Activated CD4-positive, CD25-positive, alpha-beta regulatory T cell (primary cell): ENCODE results near the gene EMC10.
"Not testable (repeated sequence)": the region's sequence is repeated elsewhere in the genome, so short reads cannot be mapped to it uniquely, and the experiment has no call there.

Experiments used
- DNase-seq, 4 experiments: peaks; one replicate each; lab custom pipeline; 2025; lab: John Stamatoyannopoulos, UW

EMC10 gene

DNA sequence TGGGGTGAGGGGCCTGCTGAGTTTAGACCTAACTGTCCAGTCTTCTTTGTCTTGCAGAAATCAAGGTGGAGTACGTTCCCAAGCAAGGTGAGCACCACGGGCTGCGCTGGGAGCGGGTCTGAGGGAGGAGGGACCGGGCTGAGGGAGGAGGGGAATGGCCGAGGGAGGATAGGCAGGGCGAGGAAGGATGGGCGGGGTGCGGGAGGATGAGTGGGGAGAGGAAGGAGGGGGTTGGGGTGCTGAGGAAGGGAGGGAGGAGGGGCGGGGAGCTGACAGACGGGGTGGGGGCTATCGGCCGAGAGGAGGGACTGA lies 25.1 kb upstream of the EMC10 start:
- no peak for DNase-seq

DNA sequence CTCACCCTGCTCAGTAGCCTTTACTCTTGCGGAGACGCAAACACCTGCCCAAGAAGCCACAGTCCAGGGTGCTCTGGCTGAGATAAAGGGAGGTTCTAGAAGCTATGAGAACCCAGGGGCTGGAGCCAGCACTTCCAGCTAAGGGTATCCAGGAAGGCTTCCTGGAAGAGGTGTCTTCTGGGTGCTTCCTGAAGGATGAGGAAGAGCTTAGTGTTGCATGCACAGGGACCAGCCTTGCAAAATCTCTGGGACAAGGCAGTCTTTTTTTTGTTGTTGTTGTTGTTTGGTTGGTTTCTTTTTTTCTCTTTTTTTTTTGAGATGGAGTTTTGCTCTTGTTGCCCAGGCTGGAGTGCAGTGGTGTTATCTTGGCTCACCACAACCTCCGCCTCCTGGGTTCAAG lies 23.1 kb upstream of the EMC10 start:
- DNase-seq, result no peak

DNA sequence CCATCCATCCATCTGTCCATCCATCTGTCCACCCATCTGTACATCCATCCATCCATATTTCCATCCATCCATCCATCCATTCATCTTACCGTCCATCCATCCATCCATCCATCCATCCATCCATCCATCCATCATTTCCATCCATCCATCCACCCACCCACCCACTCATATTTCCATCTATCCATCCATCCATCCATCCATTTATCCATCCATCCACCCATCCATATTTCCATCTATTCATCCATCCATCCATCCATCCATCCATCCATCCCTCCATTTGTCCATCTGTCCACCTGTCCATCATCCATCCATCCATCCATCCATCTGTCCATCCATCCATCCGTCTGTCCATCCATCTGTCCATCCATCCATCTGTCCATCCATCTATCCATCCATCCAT lies 20.3 kb upstream of the EMC10 start:
- DNase-seq, result no peak

GRCh38 chr19:50457300-50457699 lies 19.0 kb upstream of the EMC10 start:
- no peak for DNase-seq

DNA sequence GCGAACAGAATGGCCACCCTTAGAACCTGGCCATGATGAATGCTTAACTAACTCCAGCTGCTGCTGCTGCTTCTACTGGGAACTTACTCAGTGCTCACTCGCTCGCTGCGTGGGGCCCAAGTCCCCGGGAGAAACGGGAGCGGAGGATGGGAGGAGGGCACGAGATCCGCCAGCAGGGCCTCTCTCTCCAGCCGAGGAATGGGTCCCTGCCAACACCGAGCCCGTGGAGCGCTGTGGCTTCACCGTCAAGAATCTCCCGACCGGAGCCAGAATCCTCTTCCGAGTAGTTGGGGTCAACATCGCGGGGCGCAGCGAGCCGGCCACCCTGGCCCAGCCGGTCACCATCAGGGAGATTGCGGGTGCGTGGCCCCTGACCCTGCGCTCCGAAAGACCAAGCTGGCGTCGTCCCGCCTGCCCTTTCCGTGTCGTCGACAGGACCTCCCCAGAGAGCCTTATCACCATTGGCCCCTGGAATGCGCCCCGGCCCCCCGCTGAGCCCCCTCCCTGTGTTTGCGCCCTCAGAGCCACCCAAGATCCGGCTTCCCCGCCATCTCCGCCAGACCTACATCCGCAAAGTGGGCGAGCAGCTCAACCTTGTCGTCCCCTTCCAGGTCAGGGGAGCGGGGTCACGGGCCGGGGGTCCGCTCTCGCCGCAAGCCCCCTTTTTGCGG lies 17.8 kb upstream of the EMC10 start:
- no peak for DNase-seq

DNA sequence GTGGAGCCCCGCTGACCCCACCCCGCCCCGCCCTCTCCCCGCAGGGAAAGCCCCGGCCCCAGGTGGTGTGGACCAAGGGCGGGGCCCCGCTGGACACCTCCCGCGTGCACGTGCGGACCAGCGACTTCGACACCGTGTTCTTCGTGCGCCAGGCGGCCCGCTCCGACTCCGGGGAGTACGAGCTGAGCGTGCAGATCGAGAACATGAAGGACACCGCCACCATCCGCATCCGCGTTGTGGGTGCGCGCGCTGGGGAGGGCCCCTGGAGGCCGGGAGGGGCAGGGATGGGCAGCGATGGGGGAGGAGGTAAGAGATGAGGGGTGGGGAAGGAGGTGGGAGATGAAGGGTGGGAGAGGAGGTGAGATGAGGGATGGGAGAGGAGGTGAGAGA lies 17.2 kb upstream of the EMC10 start:
- no peak for DNase-seq

GRCh38 chr19:50459638-50460037 lies 16.7 kb upstream of the EMC10 start:
- no peak for DNase-seq

DNA sequence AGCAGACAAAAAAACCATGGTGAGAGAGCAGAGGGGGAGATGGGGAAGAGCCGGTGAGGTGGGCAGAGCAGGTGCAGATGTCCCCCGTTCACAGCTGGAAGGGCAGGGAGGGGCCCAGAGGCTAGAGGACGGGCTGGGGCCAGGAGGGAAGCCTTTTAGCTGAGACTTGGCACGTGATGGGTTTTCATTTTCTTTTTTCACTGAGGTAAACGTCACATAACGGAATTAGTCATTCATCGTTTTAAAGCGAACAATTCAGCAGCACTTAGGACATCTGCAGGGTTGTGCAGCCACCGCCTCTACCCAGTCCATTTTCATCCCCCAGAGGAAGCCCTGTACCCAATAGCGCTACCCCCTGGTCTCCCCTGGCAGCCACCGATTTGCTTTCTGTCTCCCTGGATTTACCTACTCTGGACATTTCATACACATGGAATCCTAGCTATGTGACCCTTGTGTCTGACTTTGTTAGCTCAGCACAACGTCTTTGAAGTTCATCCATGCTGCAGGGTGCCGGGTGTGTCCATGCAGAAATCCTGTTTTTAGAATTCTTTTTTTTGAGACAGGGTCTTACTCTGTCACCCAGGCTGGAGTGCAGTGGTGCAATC lies 16.0 kb upstream of the EMC10 start:
- DNase-seq, result no peak

GRCh38 chr19:50461066-50461875 lies 15.0 kb upstream of the EMC10 start:
- peak in 1 of 4 experiments; percentile 30 for DNase-seq

GRCh38 chr19:50462970-50463369 lies 13.3 kb upstream of the EMC10 start:
- DNase-seq, result no peak

- no peak for DNase-seq
Observed at GRCh38 chr19:50464348-50464747, 12.0 kb upstream of the EMC10 start.

GRCh38 chr19:50465000-50465399 lies 11.3 kb upstream of the EMC10 start:
- DNase-seq, result no peak

DNA sequence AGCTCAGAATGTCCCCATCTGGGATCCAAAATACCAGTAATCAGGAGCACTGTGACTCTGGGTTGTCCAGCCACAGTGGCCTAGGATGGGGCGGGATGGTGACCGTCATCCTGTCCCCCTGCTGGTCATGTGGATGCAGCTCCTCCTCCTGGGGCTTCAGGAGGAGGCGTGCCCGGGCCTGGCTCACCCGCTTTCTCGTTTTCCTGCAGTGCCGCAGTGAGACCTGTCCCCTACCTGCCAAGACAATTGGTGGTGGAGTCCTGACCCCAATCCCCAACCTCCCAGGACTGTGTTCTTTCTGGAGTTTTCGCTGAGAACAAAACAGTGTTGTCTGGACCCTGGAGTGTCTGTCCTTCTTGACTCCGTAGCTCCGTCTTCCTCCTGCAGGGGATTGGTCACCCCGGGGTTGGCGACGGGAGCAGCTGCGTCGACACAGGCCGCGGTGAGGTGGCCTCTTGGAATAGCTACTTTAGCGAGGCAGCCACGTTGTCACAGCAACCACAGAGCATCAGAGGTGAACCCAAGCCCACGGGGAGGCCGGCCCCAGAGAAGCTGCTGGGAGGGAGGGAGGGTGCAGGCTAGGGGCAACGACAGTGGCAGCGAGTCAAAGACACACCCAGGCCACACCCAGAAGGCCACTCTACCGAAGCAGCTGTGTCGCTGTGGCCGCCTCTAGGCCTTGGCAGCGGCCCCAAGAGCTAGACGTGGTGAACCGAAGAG lies 10.2 kb upstream of the EMC10 start:
- no peak for DNase-seq

GRCh38 chr19:50466706-50467039 lies 9.6 kb upstream of the EMC10 start:
- no peak for DNase-seq

GRCh38 chr19:50467566-50467965 lies 8.7 kb upstream of the EMC10 start:
- DNase-seq, result no peak

DNA sequence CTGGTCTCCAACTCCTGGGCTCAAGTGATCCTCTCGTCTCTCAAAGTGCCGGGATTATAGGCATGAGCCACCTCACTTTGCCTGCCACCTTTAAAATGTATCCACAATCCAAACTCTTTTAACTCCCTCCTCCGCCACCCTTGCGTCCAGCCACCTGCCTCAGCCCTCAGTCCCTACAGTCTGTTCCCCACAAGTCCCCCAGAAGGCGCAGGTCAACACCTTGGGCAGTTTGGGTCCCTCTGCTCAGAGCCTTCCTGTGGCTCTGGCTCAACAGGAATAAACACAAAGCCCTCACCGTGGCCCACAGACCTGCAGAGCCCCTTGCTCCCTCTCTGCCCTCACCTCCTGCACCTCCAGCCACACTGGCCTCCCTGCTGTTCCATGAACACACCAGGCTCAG lies 7.5 kb upstream of the EMC10 start:
- DNase-seq, result no peak

- DNase-seq, result not testable (repeated sequence)
Observed at GRCh38 chr19:50473336-50473735, 3.0 kb upstream of the EMC10 start.

GRCh38 chr19:50475101-50475568 lies 1.2 kb upstream of the EMC10 start:
- no peak for DNase-seq

GRCh38 chr19:50475736-50476223 lies 527 bp upstream of the EMC10 start:
- no peak for DNase-seq

DNA sequence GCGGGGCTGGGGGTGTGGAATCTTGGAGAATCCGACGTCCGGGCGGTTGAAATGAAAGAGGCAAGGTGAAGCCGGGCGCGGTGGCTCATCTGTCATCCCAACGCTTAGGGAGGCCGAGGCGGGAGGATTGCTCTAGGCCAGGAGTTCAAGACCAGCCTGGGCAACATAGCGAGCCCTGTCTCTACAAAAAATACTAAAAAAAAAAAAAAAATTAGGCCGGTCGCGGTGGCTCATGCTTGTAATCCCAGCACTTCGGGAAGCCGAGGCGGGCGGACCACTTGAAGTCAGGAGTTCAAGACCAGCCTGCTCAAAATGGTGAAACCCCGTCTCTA lies 566 bp downstream of the EMC10 start:
- no peak for DNase-seq

GRCh38 chr19:50477751-50478515 lies 1.6 kb downstream of the EMC10 start:
- no peak for DNase-seq
